GM12878 (cell line): ENCODE data around the gene MLPH. TPM values are rescaled to one million over a fixed set of nuclear protein-coding genes. Genes with fewer than 3 reads are reported as not detected.

Experiments used
- CEBPB ChIP-seq, 2 experiments: fragments of 150-350 bp in 1 of 2; IDR thresholded peaks; 2 replicates each; pipeline ENCODE4 v1.6.1; 2012 to 2014; ENCODE audit warnings: low read depth in 2 of 2, low read length in 2 of 2, borderline replicate concordance in 1 of 2, inconsistent platforms in 1 of 2
- CHD4 ChIP-seq: fragments of 200-600 bp; sonication (generic); IDR thresholded peaks from 2 replicates; pipeline ENCODE4 v1.6.1; 2016; ENCODE audit warnings: mild to moderate bottlenecking
- ESRRA ChIP-seq: IDR thresholded peaks from 2 replicates; pipeline ENCODE4 v1.6.1; 2012; ENCODE audit warnings: mild to moderate bottlenecking, low read length, improper control_type of control experiment
- ETV6 ChIP-seq, 2 experiments: fragments of 450-650 bp in 1 of 2; IDR thresholded peaks in 1 of 2; conservative IDR thresholded peaks in 1 of 2; 2 replicates each; pipeline ENCODE4 v1.6.1; 2014; ENCODE audit warnings: antibody characterized with exemption in 1 of 2, borderline replicate concordance in 1 of 2, low read depth in 1 of 2, mild to moderate bottlenecking in 1 of 2, moderate library complexity in 1 of 2
- EZH2 ChIP-seq: IDR thresholded peaks from 2 replicates; pipeline ENCODE4 v1.6.1; 2012; ENCODE audit warnings: low read depth, mild to moderate bottlenecking, control low read depth, inconsistent platforms, low read length, borderline replicate concordance; ENCODE audit not compliant: control insufficient read depth
- FOS ChIP-seq: IDR thresholded peaks from 3 replicates; pipeline ENCODE4 v1.6.1; 2011; ENCODE audit warnings: borderline replicate concordance; ENCODE audit not compliant: insufficient read length; ENCODE audit errors: extremely low read depth
- GATAD2B ChIP-seq: fragments of 450-650 bp; conservative IDR thresholded peaks from 2 replicates; pipeline ENCODE4 v1.6.1; 2017; ENCODE audit warnings: low read depth, mild to moderate bottlenecking, moderate library complexity
- IKZF1 ChIP-seq: fragments of 450-650 bp; conservative IDR thresholded peaks from 2 replicates; pipeline ENCODE4 v1.6.1; 2017; ENCODE audit warnings: antibody characterized with exemption, mild to moderate bottlenecking
- NFYB ChIP-seq: IDR thresholded peaks from 2 replicates; pipeline ENCODE4 v1.6.1; 2011; ENCODE audit warnings: low read depth, mild to moderate bottlenecking, low read length, improper control_type of control experiment, moderate library complexity; ENCODE audit not compliant: insufficient read depth
- POU2F2 ChIP-seq: IDR thresholded peaks from 3 replicates; pipeline ENCODE4 v1.6.1; 2011; ENCODE audit warnings: low read depth, mild to moderate bottlenecking, low read length, borderline replicate concordance
- RB1 ChIP-seq: fragments of 450-650 bp; formaldehyde crosslinking; IDR thresholded peaks from 2 replicates; pipeline ENCODE4 v1.6.1; 2017; ENCODE audit warnings: mild to moderate bottlenecking, borderline replicate concordance
- SMC3 ChIP-seq: IDR thresholded peaks from 2 replicates; pipeline ENCODE4 v1.6.1; 2011; ENCODE audit warnings: low read length, improper control_type of control experiment, borderline replicate concordance
- SREBF2 ChIP-seq: IDR thresholded peaks from 2 replicates; pipeline ENCODE4 v1.6.1; 2012; ENCODE audit warnings: mild to moderate bottlenecking, low read length
- SUZ12 ChIP-seq: fragments of 200-600 bp; sonication (generic); IDR thresholded peaks from one replicate; pipeline ENCODE4 v1.6.1; 2018; ENCODE audit warnings: antibody characterized with exemption, mild to moderate bottlenecking; ENCODE audit not compliant: unreplicated experiment
- TARDBP ChIP-seq: IDR thresholded peaks from 2 replicates; pipeline ENCODE4 v1.6.1; 2016; ENCODE audit warnings: borderline replicate concordance
- TBL1XR1 ChIP-seq: IDR thresholded peaks from 2 replicates; pipeline ENCODE4 v1.6.1; 2012; ENCODE audit warnings: low read depth, low read length, improper control_type of control experiment
- TCF7 ChIP-seq: IDR thresholded peaks from 2 replicates; pipeline ENCODE4 v1.6.1; 2014; ENCODE audit warnings: antibody characterized with exemption, borderline replicate concordance
- YY1 ChIP-seq: IDR thresholded peaks from 2 replicates; pipeline ENCODE4 v1.6.1; 2011; ENCODE audit warnings: low read depth, mild to moderate bottlenecking, low read length
- ZBED1 ChIP-seq: IDR thresholded peaks from 2 replicates; pipeline ENCODE4 v1.6.1; 2016; ENCODE audit warnings: borderline replicate concordance
- ZNF274 ChIP-seq: IDR thresholded peaks from one replicate; pipeline ENCODE4 v1.8.0; 2011; ENCODE audit not compliant: insufficient read length, insufficient read depth
- ZNF384 ChIP-seq: IDR thresholded peaks from 2 replicates; pipeline ENCODE4 v1.6.1; 2012; ENCODE audit warnings: low read depth, mild to moderate bottlenecking, low read length, improper control_type of control experiment, borderline replicate concordance
- polyA plus RNA-seq, 11 experiments: library from polyadenylated mRNA; depleted of rRNA in 4 of 11; unstranded in 6 of 11; stranded (reverse) in 5 of 11; fragments of >200 nt; fragmentation: Nextera tagmentation in 4 of 11; fragmentation: Illumina TruSeq in 1 of 11; extraction: Ambion mirVana in 4 of 11; extraction: Trizol in 1 of 11; gene quantifications; 1 replicate in 1 of 11; 2 replicates in 10 of 11; pipeline versions ENCODE4 v1.2.1 to v1.2.3, GENCODE V29; 2011 to 2016; ENCODE audit warnings: inconsistent platforms in 2 of 11, missing spikeins in 2 of 11, low read depth in 1 of 11
- total RNA-seq, 4 experiments: library from RNA; depleted of rRNA in 3 of 4; stranded (reverse); fragments of >200 nt in 3 of 4; fragmentation: Illumina TruSeq in 1 of 4; extraction: Trizol in 1 of 4; gene quantifications; 2 replicates each; pipeline versions ENCODE4 v1.2.1 to v1.2.3, GENCODE V29; 2013 to 2021
- TF ChIP-seq, protein P1 (sequence below): fragments of 450-650 bp; IDR thresholded peaks from 2 replicates; pipeline ENCODE4 v1.6.1; 2018; ENCODE audit warnings: mild to moderate bottlenecking, low read depth, moderate library complexity; ENCODE audit not compliant: partially characterized antibody
- TF ChIP-seq, protein P2 (sequence below): IDR thresholded peaks from 2 replicates; pipeline ENCODE4 v1.6.1; 2012; ENCODE audit warnings: improper control_type of control experiment, low read depth, low read length; ENCODE audit not compliant: insufficient replicate concordance

MLPH gene
- total and polyA plus RNA-seq, 10 of the 15 experiments (the other 5 are each of a cell fraction or from before 2014, with no cell fraction given): 0.16 to 0.85 TPM; not detected in 8

DNA sequence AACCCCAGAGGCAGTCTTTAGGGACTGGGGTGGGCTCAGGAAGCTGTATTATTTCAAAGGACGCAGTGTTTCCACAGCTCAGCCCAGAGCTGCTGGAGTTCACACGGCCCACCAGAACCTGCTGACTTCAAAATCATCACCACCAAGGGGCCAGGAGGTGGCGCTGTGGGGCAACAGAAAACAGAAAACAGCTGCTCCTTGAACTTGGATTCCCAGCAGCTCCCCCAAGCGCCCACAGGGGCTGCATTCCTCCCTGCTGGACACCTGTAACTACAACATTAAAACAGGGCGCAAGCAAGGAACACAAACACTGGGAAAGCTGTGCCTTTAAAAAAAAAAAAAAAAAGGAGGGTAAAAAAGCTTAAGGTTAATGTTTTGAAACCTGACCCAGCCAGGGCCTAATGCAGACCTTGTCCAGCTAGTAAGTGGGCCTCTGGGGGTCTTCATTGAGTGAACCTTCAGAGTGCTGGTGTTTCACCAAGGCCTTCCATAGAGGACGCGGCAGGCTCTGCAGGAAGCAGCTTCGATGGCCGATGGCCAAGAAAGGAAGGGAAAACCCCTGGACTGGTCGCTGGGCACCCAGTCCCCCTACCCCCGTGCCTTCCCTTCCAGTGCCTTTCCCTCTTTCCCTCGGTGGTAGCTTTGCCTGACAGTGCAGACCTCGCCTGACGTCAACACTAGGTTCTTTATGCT, 25.9 kb downstream of the MLPH start (continued):
- no peak for TF ChIP-seq GATAD2B
- TF ChIP-seq SMC3: peak; percentile 100
- peak; percentile 82 for TF ChIP-seq YY1
- TF ChIP-seq TCF7: no peak
- TF ChIP-seq EZH2: no peak
- TF ChIP-seq ETV6 (conservative IDR thresholded peaks at IDR 0.05 in 1 of 2, IDR thresholded peaks at IDR 0.05 in 1 of 2; ENCODE audit: borderline replicate concordance in 1 of 2, low read depth in 1 of 2): no peak
- TF ChIP-seq ZBED1: no peak
- TF ChIP-seq, protein P1, sequence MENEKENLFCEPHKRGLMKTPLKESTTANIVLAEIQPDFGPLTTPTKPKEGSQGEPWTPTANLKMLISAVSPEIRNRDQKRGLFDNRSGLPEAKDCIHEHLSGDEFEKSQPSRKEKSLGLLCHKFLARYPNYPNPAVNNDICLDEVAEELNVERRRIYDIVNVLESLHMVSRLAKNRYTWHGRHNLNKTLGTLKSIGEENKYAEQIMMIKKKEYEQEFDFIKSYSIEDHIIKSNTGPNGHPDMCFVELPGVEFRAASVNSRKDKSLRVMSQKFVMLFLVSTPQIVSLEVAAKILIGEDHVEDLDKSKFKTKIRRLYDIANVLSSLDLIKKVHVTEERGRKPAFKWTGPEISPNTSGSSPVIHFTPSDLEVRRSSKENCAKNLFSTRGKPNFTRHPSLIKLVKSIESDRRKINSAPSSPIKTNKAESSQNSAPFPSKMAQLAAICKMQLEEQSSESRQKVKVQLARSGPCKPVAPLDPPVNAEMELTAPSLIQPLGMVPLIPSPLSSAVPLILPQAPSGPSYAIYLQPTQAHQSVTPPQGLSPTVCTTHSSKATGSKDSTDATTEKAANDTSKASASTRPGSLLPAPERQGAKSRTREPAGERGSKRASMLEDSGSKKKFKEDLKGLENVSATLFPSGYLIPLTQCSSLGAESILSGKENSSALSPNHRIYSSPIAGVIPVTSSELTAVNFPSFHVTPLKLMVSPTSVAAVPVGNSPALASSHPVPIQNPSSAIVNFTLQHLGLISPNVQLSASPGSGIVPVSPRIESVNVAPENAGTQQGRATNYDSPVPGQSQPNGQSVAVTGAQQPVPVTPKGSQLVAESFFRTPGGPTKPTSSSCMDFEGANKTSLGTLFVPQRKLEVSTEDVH: no peak
- TF ChIP-seq RB1: peak; percentile 56; the same call in 1 of the 2 replicates
- TF ChIP-seq, protein P2, sequence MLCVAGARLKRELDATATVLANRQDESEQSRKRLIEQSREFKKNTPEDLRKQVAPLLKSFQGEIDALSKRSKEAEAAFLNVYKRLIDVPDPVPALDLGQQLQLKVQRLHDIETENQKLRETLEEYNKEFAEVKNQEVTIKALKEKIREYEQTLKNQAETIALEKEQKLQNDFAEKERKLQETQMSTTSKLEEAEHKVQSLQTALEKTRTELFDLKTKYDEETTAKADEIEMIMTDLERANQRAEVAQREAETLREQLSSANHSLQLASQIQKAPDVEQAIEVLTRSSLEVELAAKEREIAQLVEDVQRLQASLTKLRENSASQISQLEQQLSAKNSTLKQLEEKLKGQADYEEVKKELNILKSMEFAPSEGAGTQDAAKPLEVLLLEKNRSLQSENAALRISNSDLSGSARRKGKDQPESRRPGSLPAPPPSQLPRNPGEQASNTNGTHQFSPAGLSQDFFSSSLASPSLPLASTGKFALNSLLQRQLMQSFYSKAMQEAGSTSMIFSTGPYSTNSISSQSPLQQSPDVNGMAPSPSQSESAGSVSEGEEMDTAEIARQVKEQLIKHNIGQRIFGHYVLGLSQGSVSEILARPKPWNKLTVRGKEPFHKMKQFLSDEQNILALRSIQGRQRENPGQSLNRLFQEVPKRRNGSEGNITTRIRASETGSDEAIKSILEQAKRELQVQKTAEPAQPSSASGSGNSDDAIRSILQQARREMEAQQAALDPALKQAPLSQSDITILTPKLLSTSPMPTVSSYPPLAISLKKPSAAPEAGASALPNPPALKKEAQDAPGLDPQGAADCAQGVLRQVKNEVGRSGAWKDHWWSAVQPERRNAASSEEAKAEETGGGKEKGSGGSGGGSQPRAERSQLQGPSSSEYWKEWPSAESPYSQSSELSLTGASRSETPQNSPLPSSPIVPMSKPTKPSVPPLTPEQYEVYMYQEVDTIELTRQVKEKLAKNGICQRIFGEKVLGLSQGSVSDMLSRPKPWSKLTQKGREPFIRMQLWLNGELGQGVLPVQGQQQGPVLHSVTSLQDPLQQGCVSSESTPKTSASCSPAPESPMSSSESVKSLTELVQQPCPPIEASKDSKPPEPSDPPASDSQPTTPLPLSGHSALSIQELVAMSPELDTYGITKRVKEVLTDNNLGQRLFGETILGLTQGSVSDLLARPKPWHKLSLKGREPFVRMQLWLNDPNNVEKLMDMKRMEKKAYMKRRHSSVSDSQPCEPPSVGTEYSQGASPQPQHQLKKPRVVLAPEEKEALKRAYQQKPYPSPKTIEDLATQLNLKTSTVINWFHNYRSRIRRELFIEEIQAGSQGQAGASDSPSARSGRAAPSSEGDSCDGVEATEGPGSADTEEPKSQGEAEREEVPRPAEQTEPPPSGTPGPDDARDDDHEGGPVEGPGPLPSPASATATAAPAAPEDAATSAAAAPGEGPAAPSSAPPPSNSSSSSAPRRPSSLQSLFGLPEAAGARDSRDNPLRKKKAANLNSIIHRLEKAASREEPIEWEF: no peak
- TF ChIP-seq CHD4: no peak
- no peak for TF ChIP-seq ZNF274
- TF ChIP-seq SREBF2: no peak
- TF ChIP-seq ZNF384: no peak
- TF ChIP-seq ESRRA: 0 out of 2 replicates have a peak, but pooled peaks have one; percentile 34
- TF ChIP-seq TARDBP: no peak
- no peak for TF ChIP-seq IKZF1
- TF ChIP-seq SUZ12: no peak
- TF ChIP-seq POU2F2: 0 out of 3 replicates have a peak, but pooled peaks have one; percentile 23
- TF ChIP-seq TBL1XR1: no peak
- no peak for TF ChIP-seq FOS
- TF ChIP-seq CEBPB (IDR thresholded peaks at IDR 0.05; ENCODE audit: borderline replicate concordance in 1 of 2, low read depth in 2 of 2, low read length in 2 of 2): no peak
- no peak for TF ChIP-seq NFYB
